Ishikawa (cell line): Measurements from ENCODE around the gene NEK1.

Experiments used
- CEBPB ChIP-seq: IDR thresholded peaks from 2 replicates; pipeline ENCODE4 v1.6.1; 2012
- CREB1 ChIP-seq: IDR thresholded peaks from 2 replicates; pipeline ENCODE4 v1.6.1; 2012; ENCODE audit warnings: low read depth
- EGR1 ChIP-seq: IDR thresholded peaks from 2 replicates; pipeline ENCODE4 v1.6.1; 2012
- EP300 ChIP-seq: IDR thresholded peaks from 2 replicates; pipeline ENCODE4 v1.6.1; 2012; ENCODE audit warnings: borderline replicate concordance
- FOXM1 ChIP-seq: IDR thresholded peaks from 2 replicates; pipeline ENCODE4 v1.6.1; 2012; ENCODE audit warnings: low read depth, borderline replicate concordance
- NFIC ChIP-seq: IDR thresholded peaks from 2 replicates; pipeline ENCODE4 v1.6.1; 2012
- RAD21 ChIP-seq: IDR thresholded peaks from 2 replicates; pipeline ENCODE4 v1.6.1; 2012; ENCODE audit warnings: low read depth
- TAF1 ChIP-seq: IDR thresholded peaks from 2 replicates; pipeline ENCODE4 v1.6.1; 2012; ENCODE audit warnings: low read depth, mild to moderate bottlenecking
- TCF12 ChIP-seq: IDR thresholded peaks from 2 replicates; pipeline ENCODE4 v1.6.1; 2012; ENCODE audit warnings: low read depth
- TEAD4 ChIP-seq: IDR thresholded peaks from 2 replicates; pipeline ENCODE4 v1.6.1; 2012
- YY1 ChIP-seq: IDR thresholded peaks from 2 replicates; pipeline ENCODE4 v1.6.1; 2012; ENCODE audit warnings: low read depth
- ZBTB7A ChIP-seq: IDR thresholded peaks from 2 replicates; pipeline ENCODE4 v1.6.1; 2012; ENCODE audit warnings: low read depth
- TF ChIP-seq, protein P1 (sequence below): IDR thresholded peaks from 2 replicates; pipeline ENCODE4 v1.6.1; 2012; ENCODE audit warnings: low read depth, mild to moderate bottlenecking
- TF ChIP-seq, protein P2 (sequence below): IDR thresholded peaks from 2 replicates; pipeline ENCODE4 v1.6.1; 2012
- TF ChIP-seq, protein P3 (sequence below): IDR thresholded peaks from 2 replicates; pipeline ENCODE4 v1.6.1; 2012

NEK1 gene

GRCh38 chr4:169398316-169398715, 214.1 kb downstream of the NEK1 start:
- TF ChIP-seq RAD21 (no peak), EP300 (no peak), EGR1 (no peak), TEAD4 (no peak), TAF1 (no peak), CEBPB (no peak), TCF12 (no peak), YY1 (no peak), ZBTB7A (no peak), FOXM1 (no peak), CREB1 (no peak), NFIC (no peak)
- TF ChIP-seq, protein P1, sequence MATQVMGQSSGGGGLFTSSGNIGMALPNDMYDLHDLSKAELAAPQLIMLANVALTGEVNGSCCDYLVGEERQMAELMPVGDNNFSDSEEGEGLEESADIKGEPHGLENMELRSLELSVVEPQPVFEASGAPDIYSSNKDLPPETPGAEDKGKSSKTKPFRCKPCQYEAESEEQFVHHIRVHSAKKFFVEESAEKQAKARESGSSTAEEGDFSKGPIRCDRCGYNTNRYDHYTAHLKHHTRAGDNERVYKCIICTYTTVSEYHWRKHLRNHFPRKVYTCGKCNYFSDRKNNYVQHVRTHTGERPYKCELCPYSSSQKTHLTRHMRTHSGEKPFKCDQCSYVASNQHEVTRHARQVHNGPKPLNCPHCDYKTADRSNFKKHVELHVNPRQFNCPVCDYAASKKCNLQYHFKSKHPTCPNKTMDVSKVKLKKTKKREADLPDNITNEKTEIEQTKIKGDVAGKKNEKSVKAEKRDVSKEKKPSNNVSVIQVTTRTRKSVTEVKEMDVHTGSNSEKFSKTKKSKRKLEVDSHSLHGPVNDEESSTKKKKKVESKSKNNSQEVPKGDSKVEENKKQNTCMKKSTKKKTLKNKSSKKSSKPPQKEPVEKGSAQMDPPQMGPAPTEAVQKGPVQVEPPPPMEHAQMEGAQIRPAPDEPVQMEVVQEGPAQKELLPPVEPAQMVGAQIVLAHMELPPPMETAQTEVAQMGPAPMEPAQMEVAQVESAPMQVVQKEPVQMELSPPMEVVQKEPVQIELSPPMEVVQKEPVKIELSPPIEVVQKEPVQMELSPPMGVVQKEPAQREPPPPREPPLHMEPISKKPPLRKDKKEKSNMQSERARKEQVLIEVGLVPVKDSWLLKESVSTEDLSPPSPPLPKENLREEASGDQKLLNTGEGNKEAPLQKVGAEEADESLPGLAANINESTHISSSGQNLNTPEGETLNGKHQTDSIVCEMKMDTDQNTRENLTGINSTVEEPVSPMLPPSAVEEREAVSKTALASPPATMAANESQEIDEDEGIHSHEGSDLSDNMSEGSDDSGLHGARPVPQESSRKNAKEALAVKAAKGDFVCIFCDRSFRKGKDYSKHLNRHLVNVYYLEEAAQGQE = no peak
- TF ChIP-seq, protein P2, sequence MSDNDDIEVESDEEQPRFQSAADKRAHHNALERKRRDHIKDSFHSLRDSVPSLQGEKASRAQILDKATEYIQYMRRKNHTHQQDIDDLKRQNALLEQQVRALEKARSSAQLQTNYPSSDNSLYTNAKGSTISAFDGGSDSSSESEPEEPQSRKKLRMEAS = no peak
- TF ChIP-seq, protein P3, sequence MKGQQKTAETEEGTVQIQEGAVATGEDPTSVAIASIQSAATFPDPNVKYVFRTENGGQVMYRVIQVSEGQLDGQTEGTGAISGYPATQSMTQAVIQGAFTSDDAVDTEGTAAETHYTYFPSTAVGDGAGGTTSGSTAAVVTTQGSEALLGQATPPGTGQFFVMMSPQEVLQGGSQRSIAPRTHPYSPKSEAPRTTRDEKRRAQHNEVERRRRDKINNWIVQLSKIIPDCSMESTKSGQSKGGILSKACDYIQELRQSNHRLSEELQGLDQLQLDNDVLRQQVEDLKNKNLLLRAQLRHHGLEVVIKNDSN = no peak

DNA sequence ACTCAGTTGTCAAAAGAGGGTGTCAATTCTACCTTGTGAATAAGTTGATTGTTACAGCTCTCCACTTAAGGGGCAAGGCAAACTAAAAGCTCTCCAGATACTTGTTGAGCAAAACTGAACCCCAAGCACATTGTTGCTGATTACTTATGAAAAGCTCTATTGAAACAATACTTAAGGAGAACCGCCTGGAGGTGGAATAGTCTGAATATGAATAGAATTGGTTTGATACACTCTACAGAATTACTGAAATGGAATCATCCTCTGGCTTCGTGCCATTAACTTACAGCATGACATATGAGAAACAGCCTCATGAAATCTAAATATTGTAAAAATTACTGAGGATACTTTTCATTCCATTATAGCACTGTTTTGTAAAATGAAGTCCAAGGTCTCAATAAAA, 214.6 kb downstream of the NEK1 start:
- TF ChIP-seq, protein P2 = no peak
- no peak for TF ChIP-seq ZBTB7A
- no peak for TF ChIP-seq RAD21
- no peak for TF ChIP-seq TEAD4

DNA sequence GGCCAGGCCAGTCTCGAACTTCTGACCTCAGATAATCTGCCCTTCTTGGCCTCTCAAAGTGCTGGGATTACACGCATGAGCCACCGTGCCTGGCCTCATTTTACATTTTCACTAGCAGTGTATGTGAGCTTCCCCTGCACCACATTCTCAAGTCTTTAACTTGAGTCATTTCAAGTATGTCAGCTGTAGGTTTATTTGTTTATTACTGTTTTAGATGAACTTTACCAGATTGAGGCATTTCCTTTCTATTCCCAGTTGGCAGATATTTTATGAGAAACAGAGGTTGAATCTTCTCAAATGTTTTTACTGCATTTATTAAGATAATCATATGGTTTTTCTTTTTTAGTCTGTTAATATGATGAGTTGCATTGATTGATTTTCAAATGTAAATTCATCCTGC, 227.0 kb downstream of the NEK1 start:
- TF ChIP-seq RAD21 (no peak), EP300 (no peak), TCF12 (no peak)
- TF ChIP-seq, protein P1 = no peak

DNA sequence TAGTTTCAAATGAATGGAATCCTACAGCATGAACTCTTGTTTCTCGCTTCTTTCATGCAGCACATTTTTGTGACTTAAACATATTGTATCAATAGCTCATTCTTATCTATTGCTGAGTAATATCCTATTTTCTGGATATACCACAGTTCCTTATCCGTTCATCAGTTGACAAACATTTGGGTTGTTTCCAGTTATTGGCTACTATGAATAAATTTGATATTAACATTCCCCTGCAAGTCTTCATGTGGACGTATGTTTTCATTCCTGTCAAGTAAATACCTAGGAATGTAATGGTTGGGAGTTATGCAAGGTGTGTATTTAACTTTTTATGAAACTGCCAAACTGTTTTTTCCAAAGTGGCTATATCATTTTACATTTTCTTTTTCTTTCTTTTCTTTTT, 227.6 kb downstream of the NEK1 start:
- TF ChIP-seq EP300 = no peak
- TF ChIP-seq FOXM1 = no peak
- TF ChIP-seq NFIC = no peak
- no peak for TF ChIP-seq CEBPB

DNA sequence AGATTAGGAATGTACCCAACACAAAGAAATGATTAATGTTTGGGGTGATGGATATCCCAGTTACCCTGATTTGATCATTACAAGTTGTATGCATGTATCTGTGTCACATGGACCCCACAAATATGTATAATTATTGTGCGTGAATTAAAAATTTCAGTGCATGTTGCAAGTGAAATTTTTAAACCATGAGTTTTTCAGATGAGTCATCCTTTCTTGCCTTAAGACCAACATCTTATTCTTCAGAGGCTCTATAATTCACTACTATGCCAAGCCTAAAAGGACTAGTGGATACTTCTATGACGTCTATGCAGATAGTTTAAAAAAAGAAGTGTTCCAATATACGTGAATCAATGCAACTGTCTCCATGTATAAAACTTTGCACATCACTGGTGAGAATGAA, 228.7 kb downstream of the NEK1 start:
- TF ChIP-seq RAD21 (no peak), NFIC (no peak), TAF1 (no peak), TEAD4 (no peak)
- TF ChIP-seq, protein P2 = no peak
- TF ChIP-seq, protein P1 = no peak

GRCh38 chr4:169379688-169380087, 232.7 kb downstream of the NEK1 start:
- TF ChIP-seq EP300 (no peak), NFIC (no peak), ZBTB7A (no peak), EGR1 (no peak), CREB1 (no peak), FOXM1 (no peak), CEBPB (no peak), TCF12 (no peak), RAD21 (no peak), TEAD4 (no peak)
- TF ChIP-seq, protein P2 = no peak
- TF ChIP-seq, protein P3 = no peak
